GM21786 (cell line): ENCODE measurements around the gene MCF2L.
"Not testable (repeated sequence)": the region's sequence is repeated elsewhere in the genome, so short reads cannot be mapped to it uniquely, and the experiment has no call there.

Source experiments
- ATAC-seq: cut with Tn5 transposase; IDR thresholded peaks from one replicate; pipeline ENCODE4 v1.9.1; 2021; ENCODE audit not compliant: unreplicated experiment

The MCF2L gene

DNA sequence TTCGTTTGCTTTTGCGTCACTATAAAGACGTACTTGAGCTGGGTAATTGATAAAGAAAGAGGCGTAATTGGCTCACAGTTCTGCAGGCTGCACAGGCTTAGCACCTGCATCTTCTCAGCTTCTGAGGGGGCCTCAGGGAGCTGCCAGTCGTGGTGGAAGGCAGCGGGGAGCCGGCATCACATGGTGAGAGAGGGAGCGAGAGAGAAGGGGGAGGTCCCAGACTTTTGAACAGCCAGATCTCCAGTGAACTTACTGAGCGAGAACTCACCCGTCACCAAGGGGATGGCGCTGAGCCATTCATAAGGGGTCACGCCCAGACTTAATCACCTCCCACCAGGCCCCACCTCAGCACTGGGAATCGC is 77.8 kb downstream of the MCF2L start:
- ATAC-seq = no peak

DNA sequence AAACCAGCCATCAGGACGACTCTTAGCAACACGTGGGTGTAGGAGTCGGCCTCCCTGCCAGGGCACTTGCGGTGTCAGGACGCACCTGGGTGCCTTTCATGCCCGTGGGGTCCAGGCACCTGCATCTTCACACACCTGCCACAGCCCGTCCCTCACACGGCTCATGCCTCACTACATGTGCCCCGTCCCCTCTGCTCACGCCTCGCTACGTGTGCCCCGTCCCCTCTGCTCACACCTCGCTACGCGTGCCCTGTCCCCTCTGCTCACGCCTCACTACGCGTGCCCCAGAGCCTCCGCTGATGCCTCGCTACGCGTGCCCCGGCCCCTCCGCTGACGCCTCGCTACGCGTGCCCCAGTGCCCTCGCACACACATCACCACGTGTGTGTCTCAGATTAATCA is 78.6 kb downstream of the MCF2L start:
- no peak for ATAC-seq

GRCh38 chr13:113048766-113049165 is 79.8 kb downstream of the MCF2L start:
- no peak for ATAC-seq

GRCh38 chr13:113049521-113049941 is 80.5 kb downstream of the MCF2L start:
- ATAC-seq = no peak

DNA sequence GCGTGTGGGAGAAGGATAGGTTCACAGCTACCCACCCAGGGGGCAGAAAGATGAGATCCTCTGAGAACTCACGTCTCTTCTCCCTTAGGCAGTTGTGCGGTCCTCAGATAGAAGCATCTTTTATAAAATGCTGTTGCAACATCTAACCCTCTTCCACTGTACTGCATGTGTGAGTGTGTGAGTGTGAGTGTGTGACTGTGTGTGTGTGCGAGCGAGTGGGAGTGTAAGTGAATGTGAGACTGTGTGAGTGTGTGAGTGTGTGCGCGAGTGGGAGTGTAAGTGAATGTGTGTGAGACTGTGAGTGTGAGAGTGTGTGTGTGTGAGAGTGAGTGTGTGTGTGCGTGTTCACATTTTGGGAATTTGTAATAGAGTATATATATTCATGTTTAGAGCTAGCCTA is 81.0 kb downstream of the MCF2L start:
- ATAC-seq = no peak

- no peak for ATAC-seq
Observed at GRCh38 chr13:113050734-113051431, 81.9 kb downstream of the MCF2L start.

DNA sequence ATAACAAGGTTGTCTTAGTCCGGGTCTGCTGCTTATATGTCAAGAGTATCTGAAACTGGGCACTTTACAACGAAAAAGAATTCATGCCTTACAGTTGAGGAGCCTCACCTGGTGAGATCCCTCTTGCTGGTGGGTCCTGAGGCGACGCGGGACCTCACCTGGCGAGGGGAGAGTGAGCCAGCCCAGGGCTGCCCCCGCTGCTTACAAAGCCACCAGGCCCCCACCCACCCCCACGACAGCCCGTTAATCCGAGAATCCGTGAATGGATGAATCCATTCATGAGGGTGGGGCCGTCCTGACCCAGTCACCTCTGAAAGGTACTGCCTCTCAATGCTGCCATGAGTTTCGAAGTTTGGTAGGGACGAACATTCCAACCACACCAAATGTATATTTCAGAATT is 82.6 kb downstream of the MCF2L start:
- ATAC-seq = no peak

- no peak for ATAC-seq
Observed at GRCh38 chr13:113052206-113052605, 83.2 kb downstream of the MCF2L start.

GRCh38 chr13:113052971-113053370 is 84.0 kb downstream of the MCF2L start:
- no peak for ATAC-seq

DNA sequence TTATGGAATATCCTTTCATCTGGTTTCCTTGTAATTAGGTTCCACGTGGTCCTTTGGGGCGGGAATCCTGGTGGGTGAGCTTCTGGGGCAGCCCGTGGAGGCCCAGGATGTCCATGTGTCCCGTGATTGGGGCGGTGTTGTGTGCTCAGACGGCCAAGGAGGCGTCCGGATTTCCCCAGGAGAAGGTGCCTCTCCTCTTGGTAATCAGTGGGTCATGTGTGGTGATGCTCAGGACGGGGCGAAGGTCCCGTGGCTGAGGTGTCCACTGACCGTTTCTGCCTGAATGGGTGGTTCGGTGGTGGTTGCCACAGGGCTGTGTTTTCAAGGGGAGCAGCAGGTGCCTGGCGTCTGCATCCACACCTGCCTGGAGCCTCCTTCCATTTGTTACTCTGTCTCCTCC is 84.4 kb downstream of the MCF2L start:
- no peak for ATAC-seq

DNA sequence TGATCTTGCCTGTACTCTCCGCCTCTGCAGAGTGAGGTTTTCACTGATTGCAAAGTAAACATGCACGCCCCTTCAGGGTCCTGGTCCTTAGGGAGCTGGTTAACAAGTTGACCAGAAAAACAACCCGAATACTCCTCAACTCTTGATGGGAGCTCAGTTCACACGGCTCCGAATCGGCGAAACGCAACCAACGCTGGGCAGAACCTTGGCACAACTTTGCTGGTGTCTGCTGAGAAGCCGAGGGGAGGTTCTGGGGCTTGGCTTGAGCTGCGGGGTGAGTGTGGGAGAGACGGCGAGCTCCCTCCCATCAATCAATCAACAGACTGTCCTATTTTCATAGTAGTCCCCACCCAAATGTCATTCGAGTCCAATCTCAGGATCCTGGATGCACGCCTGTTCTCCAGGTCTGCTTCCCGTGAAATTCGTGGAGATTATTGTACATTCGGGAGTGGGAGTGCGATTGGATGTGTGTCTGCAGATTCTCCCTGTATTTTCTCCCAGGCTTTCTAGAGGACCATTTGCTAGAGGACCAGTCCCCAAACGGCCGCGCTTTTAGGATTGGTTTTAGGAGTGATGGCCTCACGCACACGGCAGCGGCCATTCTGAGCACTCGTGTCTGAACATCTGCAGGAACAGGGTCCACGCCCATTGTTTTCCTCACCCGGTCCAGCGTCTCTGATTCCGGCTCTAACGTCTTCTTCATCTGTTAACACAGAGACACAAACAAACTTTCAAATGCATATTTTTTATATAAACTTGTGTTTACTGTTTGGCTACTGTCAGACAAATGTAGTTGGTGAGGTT is 85.0 kb downstream of the MCF2L start:
- no peak for ATAC-seq

- ATAC-seq = no peak
Observed at GRCh38 chr13:113057084-113057483, 88.1 kb downstream of the MCF2L start.

DNA sequence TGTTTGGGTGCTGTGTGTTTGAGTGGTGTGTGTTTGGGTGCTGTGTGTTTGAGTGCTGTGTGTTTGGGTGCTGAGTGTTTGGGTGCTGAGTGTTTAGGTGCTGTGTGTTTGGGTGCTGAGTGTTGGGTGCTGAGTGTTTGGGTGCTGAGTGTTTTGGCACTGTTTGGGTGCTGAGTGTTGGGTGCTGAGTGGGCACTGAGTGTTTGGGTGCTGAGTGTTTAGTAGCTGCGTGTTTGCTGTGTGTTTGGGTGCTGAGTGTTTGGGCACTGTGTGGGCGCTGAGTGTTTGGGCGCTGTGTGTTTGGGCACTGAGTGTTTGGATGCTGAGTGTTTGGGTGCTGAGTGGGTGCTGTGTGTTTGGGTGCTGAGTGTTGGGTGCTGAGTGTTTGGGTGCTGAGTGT is 88.5 kb downstream of the MCF2L start:
- ATAC-seq = not testable (repeated sequence)

DNA sequence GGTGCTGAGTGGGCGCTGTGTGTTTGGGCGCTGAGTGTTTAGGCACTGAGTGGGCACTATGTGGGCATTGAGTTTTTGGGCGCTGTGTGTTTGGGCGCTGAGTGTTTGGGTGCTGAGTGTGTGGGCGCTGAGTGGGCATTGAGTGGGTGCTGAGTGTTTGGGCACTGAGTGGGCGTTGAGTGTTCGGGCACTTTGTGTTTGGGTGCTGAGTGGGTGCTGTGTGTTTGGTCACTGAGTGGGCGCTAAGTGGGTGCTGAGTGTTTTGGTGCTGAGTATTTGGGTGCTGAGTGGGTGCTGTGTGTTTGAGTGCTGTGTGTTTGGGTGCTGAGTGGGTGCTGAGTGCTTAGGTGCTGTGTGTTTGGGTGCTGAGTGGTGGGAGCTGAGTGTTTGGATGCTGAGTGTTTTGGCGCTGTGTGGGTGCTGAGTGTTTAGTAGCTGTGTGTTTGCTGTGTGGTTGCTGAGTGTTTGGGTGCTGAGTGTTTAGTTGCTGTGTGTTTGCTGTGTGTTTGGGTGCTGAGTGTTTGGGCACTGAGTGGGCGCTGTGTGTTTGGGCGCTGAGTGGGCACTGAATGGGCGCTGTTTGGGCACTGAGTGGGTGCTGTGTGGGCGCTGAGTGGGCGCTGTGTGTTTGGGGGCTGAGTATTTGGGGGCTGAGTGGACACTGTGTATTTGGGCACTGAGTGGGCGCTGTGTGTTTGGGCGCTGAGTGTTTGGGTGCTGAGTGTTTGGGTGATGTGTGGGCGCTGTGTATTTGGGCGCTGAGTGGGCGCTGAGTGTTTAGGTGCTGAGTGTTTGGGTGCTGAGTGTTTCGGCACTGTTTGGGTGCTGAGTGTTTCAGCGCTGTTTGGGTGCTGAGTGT is 89.3 kb downstream of the MCF2L start:
- ATAC-seq = no peak

- no peak for ATAC-seq
Observed at GRCh38 chr13:113058988-113059850, 90.2 kb downstream of the MCF2L start.

DNA sequence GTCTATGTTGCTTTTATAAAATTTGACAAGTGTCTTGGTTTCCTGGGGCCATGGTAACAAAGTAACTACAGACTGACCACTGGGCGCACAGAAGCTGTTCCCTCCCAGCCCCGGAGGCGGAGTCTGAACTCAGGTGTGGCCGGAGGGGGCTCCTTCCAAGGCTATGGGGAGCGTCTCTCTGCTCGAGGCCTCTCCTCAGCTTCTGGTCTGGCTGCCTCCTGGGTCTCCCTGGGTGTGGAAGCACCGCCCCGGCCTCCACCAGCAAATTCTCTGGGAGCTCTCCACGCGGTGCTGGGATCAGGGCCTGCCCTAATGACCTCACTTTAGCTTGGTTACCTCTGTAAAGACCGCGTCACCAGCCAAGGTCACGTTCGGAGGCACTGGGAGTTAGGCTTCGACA is 90.9 kb downstream of the MCF2L start:
- no peak for ATAC-seq

DNA sequence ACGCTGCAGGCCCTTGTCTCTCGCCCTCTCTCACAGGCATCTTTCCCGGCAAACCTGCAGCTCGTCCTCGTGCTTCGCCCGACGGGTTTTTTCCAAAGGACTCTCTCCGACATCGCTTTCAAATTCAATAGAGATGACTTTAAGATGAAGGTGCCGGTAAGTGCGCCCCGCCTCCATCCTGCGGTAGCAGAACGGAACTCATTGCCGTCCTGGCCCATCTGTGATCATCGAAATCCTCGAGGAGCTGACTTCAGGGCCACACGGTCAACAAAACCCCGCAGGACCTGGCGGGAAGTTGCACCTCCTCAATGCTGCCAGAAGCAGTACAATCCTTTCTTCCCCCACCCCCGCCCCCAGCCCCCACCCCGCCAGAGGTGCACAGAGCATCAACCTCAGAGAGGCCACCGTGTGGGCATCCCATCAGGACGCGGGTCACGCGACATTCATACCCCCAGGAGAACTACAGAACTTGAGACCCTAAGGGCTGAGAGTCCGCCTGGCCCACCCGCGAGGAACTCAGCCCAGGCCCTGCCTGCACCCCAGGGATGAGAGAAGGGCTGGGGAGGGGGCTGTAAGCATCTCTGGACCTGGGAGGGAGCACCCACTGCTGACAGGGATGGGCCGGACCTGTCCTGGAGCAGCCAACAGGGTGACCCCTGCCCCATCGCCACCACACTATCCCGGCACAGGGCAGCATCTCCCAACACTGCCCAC is 91.7 kb downstream of the MCF2L start:
- no peak for ATAC-seq

GRCh38 chr13:113061271-113061625 is 92.2 kb downstream of the MCF2L start:
- no peak for ATAC-seq

- ATAC-seq = no peak
Observed at GRCh38 chr13:113061796-113062425, 92.9 kb downstream of the MCF2L start.

- no peak for ATAC-seq
Observed at GRCh38 chr13:113062691-113063090, 93.7 kb downstream of the MCF2L start.
